Coronary artery (tissue), 2 donors: ENCODE measurements around the gene CHKA.

Source experiments
- DNase-seq: peaks from one replicate; pipeline ENCODE4 v3.0.0-alpha.2; 2017; ENCODE audit warnings: low spot score
- H3K27ac ChIP-seq, 2 donors: fragments of 200-600 bp; sonication (generic); one replicate each; pipeline ENCODE4 v1.5.1; 2016 to 2019
- H3K4me3 ChIP-seq: fragments of 200-600 bp; sonication (generic); 2 replicates; pipeline ENCODE4 v1.5.1; 2016; ENCODE audit warnings: mild to moderate bottlenecking, moderate library complexity
- CTCF ChIP-seq: fragments of 200-600 bp; sonication (generic); IDR thresholded peaks from one replicate; pipeline ENCODE4 v1.5.1; 2019; ENCODE audit warnings: antibody characterized with exemption

CHKA gene

GRCh38 chr11:68149417-68149816 is 28.2 kb upstream of the CHKA start:
- no peak for DNase-seq
- no peak for TF ChIP-seq CTCF
- Histone ChIP-seq H3K27ac (no peak overlapping the region), H3K4me3 (no peak overlapping the region)

- no peak overlapping the region for H3K27ac ChIP-seq
- H3K4me3 ChIP-seq: no peak overlapping the region
- no peak for TF ChIP-seq CTCF
- no peak for DNase-seq
Measured at GRCh38 chr11:68148879-68149278, 27.7 kb upstream of the CHKA start.

- TF ChIP-seq CTCF: no peak
- no peak for DNase-seq
- Histone ChIP-seq H3K4me3 (no peak overlapping the region), H3K27ac (no peak overlapping the region)
Measured at GRCh38 chr11:68148071-68148805, 27.1 kb upstream of the CHKA start.

GRCh38 chr11:68146704-68147474 is 25.7 kb upstream of the CHKA start:
- Histone ChIP-seq H3K4me3 (no peak overlapping the region), H3K27ac (no peak overlapping the region)
- no peak for TF ChIP-seq CTCF
- DNase-seq: no peak

GRCh38 chr11:68146010-68146540 is 24.9 kb upstream of the CHKA start:
- DNase-seq: no peak
- TF ChIP-seq CTCF: no peak
- Histone ChIP-seq H3K27ac (no peak overlapping the region), H3K4me3 (no peak overlapping the region)

GRCh38 chr11:68145120-68145866 is 24.1 kb upstream of the CHKA start:
- no peak for DNase-seq
- no peak overlapping the region for H3K4me3 ChIP-seq
- no peak overlapping the region for H3K27ac ChIP-seq
- TF ChIP-seq CTCF: no peak
